Activated CD8-positive, alpha-beta T cell treated with anti-CD3 and anti-CD28 coated beads for 36 hours (primary cell): Measurements from ENCODE around the gene QARS1. TPM values are rescaled to one million over a fixed set of nuclear protein-coding genes. Genes with fewer than 3 reads are reported as not detected.

Source experiments
- ATAC-seq: fragments of 200-7000 bp; cut with Tn5 transposase; one replicate; pipeline ENCODE4 v1.10.0; 2021; ENCODE audit warnings: mild to moderate bottlenecking, moderate library complexity
- CTCF ChIA-PET: fragments of 350-600 bp; sonication (Branson Sonifier 250); formaldehyde crosslinking; loops from one replicate; lab custom pipeline; 2021; ENCODE audit warnings: antibody characterized with exemption; lab: Charles Lee
- POLR2A ChIA-PET: fragments of 350-600 bp; sonication (Branson Sonifier 250); formaldehyde crosslinking; loops from one replicate; lab custom pipeline; 2021; ENCODE audit warnings: antibody characterized with exemption; lab: Charles Lee
- DNase-seq: peaks from one replicate; pipeline ENCODE4 v3.0.0-alpha.2; 2020
- H3K27ac Mint-ChIP-seq: one replicate; pipeline ENCODE4 v1.8.0; 2021; ENCODE audit warnings: mild to moderate bottlenecking, mixed read lengths
- H3K27me3 Mint-ChIP-seq: one replicate; pipeline ENCODE4 v1.8.0; 2021; ENCODE audit warnings: mixed read lengths
- H3K36me3 Mint-ChIP-seq: one replicate; pipeline ENCODE4 v1.8.0; 2021; ENCODE audit warnings: low read depth, mixed read lengths
- H3K4me1 Mint-ChIP-seq: one replicate; pipeline ENCODE4 v1.8.0; 2021; ENCODE audit warnings: low read depth, mixed read lengths
- H3K4me3 Mint-ChIP-seq: one replicate; pipeline ENCODE4 v1.8.0; 2021; ENCODE audit warnings: mild to moderate bottlenecking, moderate library complexity, mixed read lengths
- H3K9me3 Mint-ChIP-seq: one replicate; pipeline ENCODE4 v1.8.0; 2021; ENCODE audit warnings: mixed read lengths
- intact Hi-C: fragments of 100-400 bp; cut with micrococcal nuclease; formaldehyde crosslinking; loops from one replicate; pipeline ENCODE4 v1.10.0; 2022
- total RNA-seq, 2 experiments: library from RNA; stranded (reverse); gene quantifications; one replicate each; pipeline ENCODE4 v1.2.3, GENCODE V29; 2021
- TF ChIP-seq, protein P1 (sequence below): fragments of 200-600 bp; IDR thresholded peaks from one replicate; pipeline ENCODE4 v1.8.0; 2022; ENCODE audit warnings: antibody characterized with exemption, mild to moderate bottlenecking

QARS1 gene
- total RNA-seq, 2 experiments from 2014 or later, result 270 to 282 TPM

DNA sequence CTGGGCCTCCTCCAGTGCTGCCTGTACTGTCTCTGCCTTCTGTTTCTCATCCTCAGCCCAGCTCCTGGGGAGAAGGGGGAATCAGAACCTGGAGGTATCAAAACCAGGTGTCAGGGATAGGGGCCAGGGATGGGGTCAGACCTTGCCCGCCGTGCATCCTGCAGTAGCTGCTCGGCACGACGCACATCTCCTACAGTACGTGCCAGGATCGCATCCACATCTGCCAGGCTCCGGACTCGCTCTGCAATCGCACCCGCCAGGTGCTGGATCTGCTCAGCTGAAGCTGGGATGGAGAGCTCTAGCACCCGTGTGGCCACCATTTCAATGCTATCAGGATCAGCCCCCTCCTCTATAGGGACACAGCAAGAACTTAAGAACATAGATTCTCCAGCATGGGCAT is 17.5 kb upstream of the QARS1 start:
- H3K4me1 Mint-ChIP-seq, result peaks cover 20% of the 10 kb centered on the region
- DNase-seq, result no peak
- no peak for ATAC-seq
- H3K36me3 Mint-ChIP-seq, result peaks cover 7% of the 10 kb centered on the region
- TF ChIP-seq, protein P1, sequence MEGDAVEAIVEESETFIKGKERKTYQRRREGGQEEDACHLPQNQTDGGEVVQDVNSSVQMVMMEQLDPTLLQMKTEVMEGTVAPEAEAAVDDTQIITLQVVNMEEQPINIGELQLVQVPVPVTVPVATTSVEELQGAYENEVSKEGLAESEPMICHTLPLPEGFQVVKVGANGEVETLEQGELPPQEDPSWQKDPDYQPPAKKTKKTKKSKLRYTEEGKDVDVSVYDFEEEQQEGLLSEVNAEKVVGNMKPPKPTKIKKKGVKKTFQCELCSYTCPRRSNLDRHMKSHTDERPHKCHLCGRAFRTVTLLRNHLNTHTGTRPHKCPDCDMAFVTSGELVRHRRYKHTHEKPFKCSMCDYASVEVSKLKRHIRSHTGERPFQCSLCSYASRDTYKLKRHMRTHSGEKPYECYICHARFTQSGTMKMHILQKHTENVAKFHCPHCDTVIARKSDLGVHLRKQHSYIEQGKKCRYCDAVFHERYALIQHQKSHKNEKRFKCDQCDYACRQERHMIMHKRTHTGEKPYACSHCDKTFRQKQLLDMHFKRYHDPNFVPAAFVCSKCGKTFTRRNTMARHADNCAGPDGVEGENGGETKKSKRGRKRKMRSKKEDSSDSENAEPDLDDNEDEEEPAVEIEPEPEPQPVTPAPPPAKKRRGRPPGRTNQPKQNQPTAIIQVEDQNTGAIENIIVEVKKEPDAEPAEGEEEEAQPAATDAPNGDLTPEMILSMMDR, result no peak
- ChIA-PET CTCF (interaction anchor here (1.0 kb wide), 1 partner anchor 49 kb away, joined by 5 read pairs; the partner anchor contains the start of gene KLHDC8B), POLR2A (interaction anchor here (0.9 to 2.6 kb wide), 5 partner anchors 8 to 130 kb away, joined by 3 to 29 read pairs (median 5); partner anchors contain the start of gene QRICH1)
- H3K27ac Mint-ChIP-seq, result peak overlapping the region; percentile 85
- H3K9me3 Mint-ChIP-seq, result no peaks in the 10 kb centered on the region
- intact Hi-C loops, result no loop called here
- peak overlapping the region; percentile 87 for H3K4me3 Mint-ChIP-seq
- H3K27me3 Mint-ChIP-seq, result no peaks in the 10 kb centered on the region

- no peak for DNase-seq
- Mint-ChIP-seq H3K27me3 (no peaks in the 10 kb centered on the region), H3K36me3 (peaks cover 11% of the 10 kb centered on the region), H3K4me1 (peaks cover 20% of the 10 kb centered on the region), H3K27ac (peak overlapping the region; percentile 85), H3K9me3 (no peaks in the 10 kb centered on the region), H3K4me3 (peak overlapping the region; percentile 87)
- POLR2A ChIA-PET, result interaction anchor here (0.8 to 2.6 kb wide), 11 partner anchors 9 to 238 kb away, joined by 3 to 29 read pairs (median 3); partner anchors contain the start of genes KLHDC8B, QRICH1 and WDR6
- CTCF ChIA-PET, result interaction anchor here (0.6 to 2.0 kb wide), 6 partner anchors 27 to 599 kb away, joined by 3 to 16 read pairs (median 4); partner anchors contain the start of genes KLHDC8B, NDUFAF3 and QRICH1
- ATAC-seq, result peak; percentile 10
- intact Hi-C loops, result no loop called here
- TF ChIP-seq, protein P1, result no peak
Measured at GRCh38 chr3:49121132-49121736, 16.7 kb upstream of the QARS1 start.

DNA sequence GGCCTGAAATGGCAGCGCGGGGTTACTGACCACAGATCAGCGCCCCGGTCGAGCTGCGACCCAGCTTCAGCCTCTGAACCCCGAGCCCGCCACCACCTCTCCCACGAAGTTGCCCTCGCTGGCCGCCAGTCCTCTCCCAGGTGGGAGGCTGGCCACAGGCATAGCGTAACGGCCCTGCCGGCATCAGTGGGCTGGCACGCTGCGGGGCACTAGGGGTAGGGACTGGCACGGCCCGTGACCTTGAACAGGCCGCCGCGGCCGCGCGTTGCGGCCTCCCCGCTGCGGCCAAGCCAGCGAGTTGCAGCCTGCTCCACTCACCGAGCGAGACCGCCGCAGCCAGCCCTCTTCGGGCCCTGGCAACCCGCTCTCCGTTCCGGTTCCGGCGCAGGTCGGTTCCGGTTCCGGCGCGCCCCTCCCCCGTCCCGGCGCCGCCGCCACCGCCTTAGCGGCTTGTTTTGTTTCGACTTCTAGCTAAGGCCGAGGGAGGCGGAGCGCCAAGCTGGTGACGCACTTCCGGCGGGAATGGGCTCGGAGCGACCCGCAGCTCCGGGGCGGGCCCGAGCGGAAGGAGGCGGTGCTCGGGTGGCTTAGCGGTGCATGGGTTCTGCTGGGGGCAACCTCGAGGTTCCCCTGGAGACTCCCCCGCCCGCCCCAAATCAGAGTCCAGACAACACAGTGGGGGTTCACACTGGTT is 16.0 kb upstream of the QARS1 start, which contains the start of gene USP19:
Gene USP19 (minus strand): TSS at position 386 of the 694 bp plus-strand sequence. CDS start 1,678 bp downstream, outside the sequence.
- peak within 1 kb of the TSS; percentile 87 for H3K4me3 Mint-ChIP-seq
- TF ChIP-seq, protein P1, result no peak
- CTCF ChIA-PET, result interaction anchor here (0.6 to 2.0 kb wide), 6 partner anchors 16 to 600 kb away, joined by 3 to 16 read pairs (median 4); partner anchors contain the start of genes NDUFAF3, QARS1 and QRICH1
- H3K27ac Mint-ChIP-seq, result peak within 1 kb of the TSS; percentile 93
- H3K9me3 Mint-ChIP-seq, result no peaks in the 10 kb centered on the region
- peaks cover 16% of the 10 kb centered on the region for H3K36me3 Mint-ChIP-seq
- no peaks in the 10 kb centered on the region for H3K27me3 Mint-ChIP-seq
- DNase-seq (peak; percentile 96), ATAC-seq (peak; percentile 96)
- POLR2A ChIA-PET, result interaction anchor here (0.8 to 2.6 kb wide), 13 partner anchors 10 to 238 kb away, joined by 3 to 29 read pairs (median 5); partner anchors contain the start of genes KLHDC8B, NDUFAF3, QRICH1 and WDR6
- intact Hi-C loops, result no loop called here
- peaks cover 20% of the 10 kb centered on the region for H3K4me1 Mint-ChIP-seq

DNA sequence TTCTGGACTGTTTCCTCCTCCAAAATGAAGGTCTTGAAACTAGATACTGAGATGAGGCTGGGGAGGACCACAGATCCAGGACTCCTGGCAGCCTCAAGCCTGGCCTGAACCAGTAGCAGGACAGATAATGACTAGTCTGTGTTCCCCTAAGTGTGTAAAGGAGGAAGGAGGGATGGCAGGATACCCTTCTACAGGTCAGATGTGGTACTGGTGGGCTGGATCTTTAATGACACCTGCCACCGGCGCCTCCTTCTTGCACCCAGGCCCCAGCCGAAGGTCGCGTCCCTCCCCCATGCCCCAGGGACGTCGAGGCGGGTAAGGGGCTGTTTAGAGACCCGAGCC is 15.5 kb upstream of the QARS1 start:
- peak; percentile 6 for ATAC-seq
- POLR2A ChIA-PET, result interaction anchor here (1.0 to 2.6 kb wide), 9 partner anchors 9 to 113 kb away, joined by 3 to 29 read pairs (median 6); partner anchors contain the start of genes NDUFAF3, QRICH1 and WDR6
- TF ChIP-seq, protein P1, result no peak

More for the DNA sequence above, 15.5 kb upstream of the QARS1 start:
- Mint-ChIP-seq H3K9me3 (no peaks in the 10 kb centered on the region), H3K27ac (peak overlapping the region; percentile 93), H3K4me3 (peak overlapping the region; percentile 87), H3K36me3 (peaks cover 21% of the 10 kb centered on the region), H3K27me3 (no peaks in the 10 kb centered on the region), H3K4me1 (peaks cover 20% of the 10 kb centered on the region)
- DNase-seq, result peak; percentile 20
- intact Hi-C loops, result no loop called here
- CTCF ChIA-PET, result interaction anchor here (1.0 to 2.0 kb wide), 3 partner anchors 16 to 98 kb away, joined by 3 to 16 read pairs (median 4); partner anchors contain the start of genes NDUFAF3, QARS1 and QRICH1
